NAMALWA (cell line): Measurements from ENCODE around the gene ATXN7L2.
"Not testable (repeated sequence)": the region's sequence is repeated elsewhere in the genome, so short reads cannot be mapped to it uniquely, and the experiment has no call there.

Experiments used
- DNase-seq: peaks from one replicate; pipeline ENCODE4 v3.0.0-alpha.2; 2015; ENCODE audit warnings: low spot score

The ATXN7L2 gene

GRCh38 chr1:109483672-109484518 is at the start of gene ATXN7L2:
ATXN7L2 (plus strand) TSS chr1:109483905; CDS start chr1:109483954, 49 bp downstream.
- peak; percentile 91 for DNase-seq

- no peak for DNase-seq
Measured at GRCh38 chr1:109434484-109434883, 49.2 kb upstream of the ATXN7L2 start.

GRCh38 chr1:109438798-109439297 is 44.9 kb upstream of the ATXN7L2 start:
- no peak for DNase-seq

- no peak for DNase-seq
Measured at GRCh38 chr1:109441069-109441468, 42.6 kb upstream of the ATXN7L2 start.

GRCh38 chr1:109443476-109443875 is 40.2 kb upstream of the ATXN7L2 start:
- no peak for DNase-seq

GRCh38 chr1:109444346-109444745 is 39.4 kb upstream of the ATXN7L2 start:
- DNase-seq, result no peak

GRCh38 chr1:109445949-109446695 is 37.6 kb upstream of the ATXN7L2 start:
- not testable (repeated sequence) for DNase-seq

GRCh38 chr1:109447524-109447923 is 36.2 kb upstream of the ATXN7L2 start:
- DNase-seq, result no peak

- DNase-seq, result peak; percentile 19
Measured at GRCh38 chr1:109454497-109455133, 29.1 kb upstream of the ATXN7L2 start.

GRCh38 chr1:109457819-109458218 is 25.9 kb upstream of the ATXN7L2 start:
- DNase-seq, result no peak

GRCh38 chr1:109466125-109466451 is 17.6 kb upstream of the ATXN7L2 start:
- no peak for DNase-seq

- no peak for DNase-seq
Measured at GRCh38 chr1:109466452-109467300, 17.0 kb upstream of the ATXN7L2 start, which contains the start of gene SYPL2. SYPL2 (plus strand) TSS chr1:109466546; CDS start chr1:109466844, 298 bp downstream.

GRCh38 chr1:109467301-109467777 is 16.4 kb upstream of the ATXN7L2 start:
- DNase-seq, result no peak

GRCh38 chr1:109468061-109468460 is 15.6 kb upstream of the ATXN7L2 start:
- no peak for DNase-seq

GRCh38 chr1:109468903-109469302 is 14.8 kb upstream of the ATXN7L2 start:
- DNase-seq, result no peak

- DNase-seq, result no peak
Measured at GRCh38 chr1:109470245-109470644, 13.5 kb upstream of the ATXN7L2 start.

- no peak for DNase-seq
Measured at GRCh38 chr1:109472779-109473178, 10.9 kb upstream of the ATXN7L2 start.

GRCh38 chr1:109473284-109474057 is 10.2 kb upstream of the ATXN7L2 start:
- not testable (repeated sequence) for DNase-seq

GRCh38 chr1:109474697-109475096 is 9.0 kb upstream of the ATXN7L2 start:
- no peak for DNase-seq

GRCh38 chr1:109475261-109475660 is 8.4 kb upstream of the ATXN7L2 start:
- DNase-seq, result no peak

- DNase-seq, result no peak
Measured at GRCh38 chr1:109476825-109477224, 6.9 kb upstream of the ATXN7L2 start.
